SK-N-SH (cell line): ENCODE data around the gene NTMT1.

ENCODE experiments used
- CHD2 ChIP-seq: fragments of 150-350 bp; IDR thresholded peaks from 2 replicates; pipeline ENCODE4 v1.6.1; 2018; ENCODE audit warnings: low read length; ENCODE audit not compliant: partially characterized antibody
- CTCF ChIP-seq: fragments of 200-600 bp; sonication (generic); IDR thresholded peaks from 2 replicates; pipeline ENCODE4 v1.6.1; 2017; ENCODE audit warnings: antibody characterized with exemption, mild to moderate bottlenecking, moderate library complexity
- MAX ChIP-seq: IDR thresholded peaks from 2 replicates; pipeline ENCODE4 v1.4.0; 2012; ENCODE audit warnings: low read depth
- RAD21 ChIP-seq: IDR thresholded peaks from 2 replicates; pipeline ENCODE4 v1.6.1; 2012; ENCODE audit warnings: mild to moderate bottlenecking, low read length
- REST ChIP-seq: IDR thresholded peaks from 2 replicates; pipeline ENCODE4 v1.6.1; 2012; ENCODE audit warnings: mild to moderate bottlenecking, low read depth, low read length, moderate library complexity
- RFX5 ChIP-seq: IDR thresholded peaks from 2 replicates; pipeline ENCODE4 v1.6.1; 2012; ENCODE audit warnings: mild to moderate bottlenecking, improper control_type of control experiment, low read length
- RXRA ChIP-seq: IDR thresholded peaks from 2 replicates; pipeline ENCODE4 v1.4.0; 2012; ENCODE audit warnings: low read depth, mild to moderate bottlenecking, borderline replicate concordance

GRCh38 chr9:129639756-129640085 lies 13.8 kb downstream of the NTMT1 start:
- no peak for TF ChIP-seq CTCF
- TF ChIP-seq CHD2, result no peak
- no peak for TF ChIP-seq RFX5
- no peak for TF ChIP-seq RAD21
- TF ChIP-seq MAX, result no peak
- no peak for TF ChIP-seq RXRA
- no peak for TF ChIP-seq REST
